Cerebellar nuclear complex (tissue), 1 donor: ENCODE data around the gene C3orf20.
"Not testable (repeated sequence)": the region's sequence is repeated elsewhere in the genome, so short reads cannot be mapped to it uniquely, and the experiment has no call there.

Experiments
- DNase-seq, 2 experiments: peaks; one replicate each; lab custom pipeline; 2025; lab: John Stamatoyannopoulos, UW

C3orf20 gene

GRCh38 chr3:14650193-14650592, 24.7 kb upstream of the C3orf20 start:
- DNase-seq = no peak

- DNase-seq = peak; percentile 83 to 94
Measured at GRCh38 chr3:14651440-14652251, 23.3 kb upstream of the C3orf20 start, which contains the start of gene CCDC174. CCDC174 (plus strand) TSS chr3:14651762; CDS start chr3:14651837, 75 bp downstream.

DNA sequence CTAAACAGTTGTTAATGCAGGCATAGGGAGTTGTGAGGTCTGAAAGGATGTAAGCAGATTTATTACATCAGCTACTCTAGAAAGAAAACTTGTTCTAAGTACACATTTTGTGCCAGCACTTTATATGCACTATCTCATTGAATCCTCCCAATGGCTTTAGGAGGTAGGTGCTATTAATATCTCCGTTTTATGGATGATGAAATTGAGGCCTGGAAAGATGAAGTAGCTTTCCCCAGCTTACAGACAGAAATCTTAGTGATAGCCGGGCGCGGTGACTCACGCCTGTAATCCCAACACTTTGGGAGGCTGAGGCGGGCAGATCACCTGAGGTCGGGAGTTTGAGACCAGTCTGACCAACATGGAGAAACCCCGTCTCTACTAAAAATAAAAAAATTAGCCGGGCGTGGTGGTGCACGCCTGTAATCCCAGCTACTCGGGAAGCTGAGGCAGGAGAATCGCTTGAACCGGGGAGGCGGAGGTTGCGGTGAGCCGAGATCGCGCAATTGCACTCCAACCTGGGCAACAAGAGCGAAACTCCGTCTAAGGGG, 22.5 kb upstream of the C3orf20 start:
- not testable (repeated sequence) for DNase-seq

DNA sequence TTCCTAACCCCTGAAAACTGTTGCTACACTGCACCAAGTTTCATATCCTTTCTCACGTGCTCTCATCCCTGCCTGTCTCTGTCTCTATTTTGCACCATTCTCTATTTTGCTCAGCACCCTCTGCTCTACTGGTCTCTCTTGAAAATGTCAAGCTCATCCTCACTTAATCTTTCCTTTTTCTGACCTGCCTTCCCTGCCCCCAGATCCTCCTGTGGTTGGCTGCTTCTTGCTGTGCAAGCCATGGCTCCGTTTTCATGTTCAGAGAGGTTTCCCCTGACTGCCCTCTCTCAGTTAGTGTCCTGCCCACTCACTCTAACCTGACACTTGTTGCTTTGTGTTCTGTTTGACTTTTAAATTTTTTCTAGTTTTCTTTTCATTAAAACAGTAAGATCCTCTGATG, 17.4 kb upstream of the C3orf20 start:
- no peak for DNase-seq

GRCh38 chr3:14658978-14659377, 16.0 kb upstream of the C3orf20 start:
- no peak for DNase-seq

DNA sequence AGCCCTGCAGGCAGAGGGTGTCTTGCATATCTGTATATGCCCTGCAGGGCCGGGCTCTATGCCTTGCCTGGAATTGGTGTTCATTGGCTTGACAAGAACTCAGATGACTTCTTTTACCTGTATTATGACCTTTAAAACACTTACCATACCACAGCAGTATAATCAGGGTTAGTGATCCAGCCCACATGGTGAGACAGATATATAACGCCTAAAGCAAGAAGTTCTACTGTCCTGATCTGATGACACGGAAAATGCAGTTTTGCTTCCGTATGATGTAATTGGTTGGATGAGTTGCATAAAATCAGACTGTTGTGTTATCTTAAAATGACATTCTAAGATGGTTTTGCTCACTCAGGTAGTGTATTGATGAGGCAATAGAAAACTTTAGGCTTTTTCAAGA, 14.0 kb upstream of the C3orf20 start:
- no peak for DNase-seq

- DNase-seq = no peak
Measured at GRCh38 chr3:14663396-14664135, 11.4 kb upstream of the C3orf20 start.

- DNase-seq = no peak
Measured at GRCh38 chr3:14664170-14664569, 10.8 kb upstream of the C3orf20 start.

DNA sequence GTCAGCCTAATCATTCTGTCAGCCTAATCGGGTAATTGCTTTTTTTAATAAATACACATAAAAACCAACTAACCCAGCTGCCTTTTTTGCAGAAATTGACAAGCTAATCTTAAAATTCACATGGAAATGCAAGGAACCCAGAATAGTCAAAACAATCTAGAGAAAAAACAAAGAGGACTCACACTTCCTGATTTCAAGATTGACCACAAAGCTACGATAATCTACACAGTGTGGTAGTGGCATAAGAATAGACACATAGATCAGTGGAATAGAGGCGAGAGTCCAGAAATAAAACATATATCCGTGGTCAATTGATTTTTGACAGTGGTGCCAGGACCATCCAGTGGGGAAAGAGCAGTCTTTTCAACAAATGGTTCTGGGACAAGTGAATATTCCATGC, 2.4 kb upstream of the C3orf20 start:
- DNase-seq = no peak

GRCh38 chr3:14676881-14677280, 1.9 kb downstream of the C3orf20 start:
- DNase-seq = no peak

DNA sequence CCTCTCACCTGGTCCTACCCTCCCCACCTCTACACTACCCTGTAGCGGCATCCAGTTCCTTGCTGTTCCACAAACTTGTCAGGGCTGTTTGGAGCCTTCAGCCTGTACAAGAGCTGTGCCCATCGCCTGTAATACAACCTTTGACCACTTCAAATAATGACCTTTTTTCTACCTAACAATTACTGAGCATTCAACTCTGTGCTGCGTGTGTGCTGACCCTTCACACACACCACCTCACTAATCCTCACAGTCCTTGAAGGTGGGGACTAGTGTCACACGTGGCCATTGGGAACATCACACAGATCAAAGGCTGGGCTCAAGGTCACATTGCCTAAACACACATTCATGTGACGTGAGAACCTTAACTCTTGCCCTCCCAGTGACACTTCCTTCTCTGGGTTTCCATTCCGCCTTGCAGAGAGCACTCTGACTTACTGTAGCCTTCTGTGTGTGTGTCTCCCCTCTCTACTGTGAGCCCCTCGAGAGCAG, 3.1 kb downstream of the C3orf20 start:
- DNase-seq = no peak

GRCh38 chr3:14680115-14680514, 5.2 kb downstream of the C3orf20 start:
- no peak for DNase-seq

- no peak for DNase-seq
Measured at GRCh38 chr3:14680716-14681115, 5.8 kb downstream of the C3orf20 start.

GRCh38 chr3:14684447-14684846, 9.5 kb downstream of the C3orf20 start:
- DNase-seq = no peak

DNA sequence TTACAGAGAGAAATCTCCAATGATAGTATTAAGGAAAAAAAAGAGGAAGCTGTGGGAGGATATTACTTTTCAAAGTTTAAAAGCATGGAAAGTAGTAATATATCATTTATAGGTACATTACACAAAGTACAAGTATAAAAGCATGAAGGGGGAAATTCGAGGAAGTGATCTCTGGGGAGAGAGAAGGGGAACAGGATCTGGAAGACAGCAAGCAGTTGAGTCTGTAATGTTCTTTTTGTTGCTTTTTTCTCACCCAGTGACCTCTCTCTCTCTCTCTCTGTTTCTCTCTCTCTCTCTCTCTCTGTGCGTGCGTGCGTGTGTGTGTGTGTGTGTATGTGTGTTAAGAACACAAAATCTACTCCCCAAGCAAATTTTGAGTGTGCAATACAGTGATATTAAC, 10.2 kb downstream of the C3orf20 start:
- DNase-seq = no peak

DNA sequence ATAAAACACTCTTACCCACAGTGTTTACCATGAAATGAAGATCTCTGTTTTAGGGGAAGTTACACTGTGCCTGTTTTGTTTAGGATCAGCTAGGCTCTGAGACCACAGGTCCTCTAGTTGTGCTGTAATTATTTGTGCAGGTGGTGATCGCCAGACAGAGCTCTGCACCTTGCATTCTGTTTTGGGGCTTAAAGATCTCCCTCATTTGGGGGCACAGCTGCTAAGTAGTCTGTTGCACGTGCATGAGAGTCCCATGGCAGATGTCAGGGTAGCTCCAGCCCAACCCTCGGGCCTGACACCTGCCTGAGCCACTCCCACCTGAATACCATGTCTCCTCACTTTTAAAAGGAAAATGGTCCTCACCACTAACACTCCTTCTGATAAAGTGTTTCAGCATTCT, 12.4 kb downstream of the C3orf20 start:
- no peak for DNase-seq

DNA sequence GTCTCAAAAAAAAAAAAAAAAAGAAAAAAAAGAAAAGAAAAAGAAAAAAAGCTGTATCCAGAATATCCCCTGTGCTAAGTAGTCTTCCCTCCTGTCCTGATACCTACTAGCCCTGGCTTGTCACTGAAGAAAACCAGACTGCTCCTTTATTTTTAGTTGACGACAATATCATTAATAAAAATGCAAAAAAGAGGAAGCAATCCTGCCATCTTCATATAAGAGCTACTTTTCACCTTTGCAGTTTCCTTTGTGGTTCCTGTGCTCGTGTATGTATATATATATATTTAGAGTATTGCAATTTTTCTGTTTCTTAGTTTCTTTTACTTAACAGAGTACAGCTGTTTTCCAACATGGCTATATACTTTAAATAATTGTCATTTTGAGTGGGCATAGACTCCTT, 13.6 kb downstream of the C3orf20 start:
- no peak for DNase-seq

DNA sequence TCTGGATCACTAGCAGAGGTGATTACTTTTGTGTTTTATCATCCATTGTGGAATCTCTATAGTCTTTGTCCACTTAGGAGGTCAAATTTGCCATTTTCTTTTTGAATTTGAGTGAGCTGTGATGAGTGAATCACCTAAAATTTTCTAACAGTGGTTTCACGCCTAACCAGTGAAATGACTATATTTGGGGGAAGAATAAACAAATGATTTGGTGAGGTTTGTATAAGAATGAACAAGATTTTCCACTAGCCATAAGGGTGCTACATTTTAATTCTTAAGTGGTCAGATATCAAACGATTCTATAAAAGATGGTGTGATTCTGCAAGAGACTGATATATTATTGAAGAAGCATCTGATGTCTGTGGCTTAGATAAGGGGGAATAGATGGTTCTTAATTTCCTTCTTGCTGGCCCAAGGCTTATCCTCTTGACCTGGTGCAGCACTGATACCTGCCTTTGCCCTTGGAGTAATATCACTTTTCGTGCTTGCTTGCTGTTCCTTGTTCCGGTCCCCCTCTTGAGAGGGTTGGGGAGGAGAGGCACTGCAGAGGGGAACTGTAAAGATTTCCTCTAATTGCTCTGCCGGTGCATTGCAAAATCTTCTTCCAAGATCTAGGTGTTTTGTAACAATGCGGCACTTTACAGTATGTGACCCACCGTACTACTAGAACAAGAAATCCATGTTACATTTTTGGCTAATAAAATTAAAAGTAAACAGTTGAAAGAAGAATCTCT, 14.5 kb downstream of the C3orf20 start:
- DNase-seq = no peak

DNA sequence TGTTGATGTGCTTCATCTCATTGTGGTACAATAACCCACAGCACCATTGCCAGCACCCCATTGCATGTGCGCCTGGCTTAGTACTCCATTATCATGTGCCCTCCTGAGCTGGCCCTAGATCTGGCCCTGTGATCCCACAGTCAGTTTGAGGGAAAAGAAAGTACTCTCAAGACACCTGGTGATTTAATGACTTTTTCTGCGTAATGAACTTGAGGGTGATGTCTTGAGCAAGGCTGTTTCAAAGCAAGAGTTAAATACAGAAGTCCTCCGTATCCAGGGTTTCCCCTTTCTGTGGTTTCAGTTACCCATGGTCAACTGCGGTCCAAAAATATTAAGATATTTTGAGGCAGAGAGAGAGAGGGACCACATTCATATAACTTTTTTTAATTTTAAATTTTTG, 16.3 kb downstream of the C3orf20 start:
- DNase-seq = no peak

- DNase-seq = no peak
Measured at GRCh38 chr3:14691719-14692118, 16.8 kb downstream of the C3orf20 start.

DNA sequence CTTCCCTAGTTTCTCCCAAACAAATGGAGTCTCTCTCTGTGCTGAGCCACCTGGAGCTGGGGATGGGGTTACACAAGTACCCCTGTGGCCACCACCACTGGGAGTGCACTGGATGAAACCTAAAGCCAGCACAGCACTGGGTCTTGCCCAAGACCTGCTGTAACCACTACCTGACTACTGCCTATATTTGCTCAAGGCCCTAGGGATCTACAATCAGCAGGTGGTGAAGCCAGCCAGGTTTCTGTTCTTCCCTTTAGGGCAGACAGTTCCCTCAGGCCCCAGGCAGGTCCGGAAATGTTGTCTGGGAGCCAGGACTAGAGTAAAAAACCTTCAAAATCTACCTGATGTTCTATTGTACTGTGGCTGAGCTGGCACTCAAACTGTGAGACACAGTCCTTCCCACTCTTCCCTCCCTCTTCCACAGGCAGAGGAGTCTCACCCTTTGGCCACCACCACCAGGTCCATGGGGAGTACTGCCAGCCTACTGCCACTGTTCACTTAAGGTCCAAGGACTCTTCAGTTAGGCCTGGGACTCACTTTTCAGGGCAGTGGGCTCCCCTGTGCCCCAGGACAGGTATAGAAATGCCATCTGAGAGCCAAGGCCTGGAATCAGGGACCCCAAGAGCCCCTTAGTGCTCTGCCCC, 23.8 kb downstream of the C3orf20 start:
- DNase-seq = no peak

DNA sequence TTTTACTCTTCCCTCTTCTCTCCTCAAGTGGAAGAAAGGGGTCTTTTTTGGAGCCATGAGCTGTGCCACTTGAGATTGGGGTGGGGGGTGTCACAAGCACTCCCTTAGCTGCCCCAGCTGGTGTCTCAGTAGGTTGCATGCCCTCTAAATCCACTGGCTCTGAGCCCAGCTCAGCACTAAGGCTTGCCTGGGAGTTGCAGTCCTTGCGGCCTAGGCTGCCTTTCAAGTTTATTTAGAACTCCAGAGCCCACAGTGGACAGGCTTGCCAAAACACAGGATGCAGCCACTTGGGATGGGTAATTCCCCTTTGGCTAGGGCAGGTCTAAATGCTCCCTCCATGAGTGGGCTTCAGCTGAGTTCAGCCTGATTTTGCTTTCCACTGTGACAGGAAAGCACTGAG, 24.7 kb downstream of the C3orf20 start:
- no peak for DNase-seq
